Testis (tissue), 2 donors: ENCODE measurements around the gene CDH4.

Experiments used
- CTCF ChIP-seq, 3 experiments: fragments of 450-650 bp in 2 of 3; fragments of 200-600 bp in 1 of 3; sonication (generic) in 1 of 3; IDR thresholded peaks; one replicate each; pipeline ENCODE4 v1.5.1; 2016 to 2019; ENCODE audit warnings: antibody characterized with exemption in 3 of 3, mild to moderate bottlenecking in 2 of 3, moderate library complexity in 1 of 3
- POLR2A ChIP-seq: fragments of 450-650 bp; IDR thresholded peaks from one replicate; pipeline ENCODE4 v1.6.1; 2017; ENCODE audit warnings: antibody characterized with exemption, mild to moderate bottlenecking, moderate library complexity

GRCh38 chr20:61702246-61702645 is 450.2 kb downstream of the CDH4 start:
- TF ChIP-seq CTCF (IDR thresholded peaks at IDR 0.05) (no peak), POLR2A (no peak)
